Measurements from ENCODE around the gene KMO.
A peak's percentile ranks its signal among the peaks of the same experiment; 100 is the strongest.

KMO gene

GRCh38 chr1:241640149-241640866 lies 108.1 kb downstream of the KMO start, which contains the start of the genes CHML and OPN3:
TSS of gene CHML (minus strand) at chr1:241640369. CDS start at chr1:241635766, 4,603 bp downstream.
TSS of gene OPN3 (minus strand) at chr1:241640369. CDS start at chr1:241640254, 115 bp downstream.
- TF ChIP-seq TAF1 (IDR thresholded peaks at IDR 0.05; ENCODE audit: borderline replicate concordance, insufficient read depth, low read length) (peak; percentile 69; the same call in 1 of the 2 replicates), REST (IDR thresholded peaks at IDR 0.05; ENCODE audit: insufficient read depth in 1 of 2, low read depth in 2 of 2, low read length in 2 of 2) (no peak), FOXP2 (optimal IDR thresholded peaks at IDR 0.05; ENCODE audit: borderline replicate concordance, extremely low read depth, extremely low read length, insufficient read depth) (peak; percentile 96), POLR2AphosphoS5 (IDR thresholded peaks at IDR 0.05; ENCODE audit: low read depth, low read length) (peak; percentile 67; the same call in 1 of the 2 replicates), SIN3A (IDR thresholded peaks at IDR 0.05; ENCODE audit: borderline replicate concordance, insufficient read depth, low read length) (no peak)

- TF ChIP-seq POLR2AphosphoS5 (IDR thresholded peaks at IDR 0.05; ENCODE audit: low read depth, low read length): no peak
- no peak for TF ChIP-seq REST (IDR thresholded peaks at IDR 0.05; ENCODE audit: insufficient read depth in 1 of 2, low read depth in 2 of 2, low read length in 2 of 2)
- no peak for TF ChIP-seq SIN3A (IDR thresholded peaks at IDR 0.05; ENCODE audit: borderline replicate concordance, insufficient read depth, low read length)
- TF ChIP-seq TAF1 (IDR thresholded peaks at IDR 0.05; ENCODE audit: borderline replicate concordance, insufficient read depth, low read length): no peak
- TF ChIP-seq FOXP2 (optimal IDR thresholded peaks at IDR 0.05; ENCODE audit: borderline replicate concordance, extremely low read depth, extremely low read length, insufficient read depth): no peak
Measured at GRCh38 chr1:241640867-241641622, 108.9 kb downstream of the KMO start.

GRCh38 chr1:241641773-241642592 lies 109.8 kb downstream of the KMO start:
- no peak for TF ChIP-seq POLR2AphosphoS5 (IDR thresholded peaks at IDR 0.05; ENCODE audit: low read depth, low read length)
- no peak for TF ChIP-seq REST (IDR thresholded peaks at IDR 0.05; ENCODE audit: insufficient read depth in 1 of 2, low read depth in 2 of 2, low read length in 2 of 2)

GRCh38 chr1:241642593-241642944 lies 110.4 kb downstream of the KMO start:
- TF ChIP-seq SIN3A (IDR thresholded peaks at IDR 0.05; ENCODE audit: borderline replicate concordance, insufficient read depth, low read length) (no peak), FOXP2 (optimal IDR thresholded peaks at IDR 0.05; ENCODE audit: borderline replicate concordance, extremely low read depth, extremely low read length, insufficient read depth) (no peak), POLR2AphosphoS5 (IDR thresholded peaks at IDR 0.05; ENCODE audit: low read depth, low read length) (no peak), REST (IDR thresholded peaks at IDR 0.05; ENCODE audit: insufficient read depth in 1 of 2, low read depth in 2 of 2, low read length in 2 of 2) (no peak), TAF1 (IDR thresholded peaks at IDR 0.05; ENCODE audit: borderline replicate concordance, insufficient read depth, low read length) (no peak)

All from PFSK-1 (cell line).